HCT116 (cell line): ENCODE data around the gene GRM5. TPM values are rescaled to one million over a fixed set of nuclear protein-coding genes. Genes with fewer than 3 reads are reported as not detected.

Source experiments
- ATAC-seq: fragments of 200-7000 bp; cut with Tn5 transposase; 2 replicates; pipeline ENCODE4 v1.9.1; 2020; ENCODE audit warnings: mild to moderate bottlenecking, moderate library complexity
- BruUV-seq: library from RNA; stranded (reverse); fragments of 400-500 nt; replicated peaks from 2 replicates; lab custom pipeline; 2021; lab: Mats Ljungman, UMichigan
- CTCF ChIA-PET: fragments of 300-600 bp; sonication (Branson Sonifier 250); formaldehyde crosslinking; loops from one replicate; lab custom pipeline; 2021; ENCODE audit warnings: antibody characterized with exemption; lab: Charles Lee
- POLR2A ChIA-PET: fragments of 300-600, 350-600 bp; sonication (Branson Sonifier 250); formaldehyde crosslinking; loops from one replicate; lab custom pipeline; 2021; ENCODE audit warnings: antibody characterized with exemption; lab: Charles Lee
- RAD21 ChIA-PET, 2 experiments: fragments of 300-600 bp; sonication (Branson Sonifier 250); formaldehyde crosslinking; loops; one replicate each; lab custom pipeline; 2023; ENCODE audit warnings: low total read pairs in 2 of 2; ENCODE audit not compliant: uncharacterized antibody in 2 of 2, unreplicated experiment in 2 of 2, low non-redundant PET in 1 of 2; lab: Charles Lee
- DNase-seq: peaks from one replicate; pipeline ENCODE4 v3.0.0-alpha.2; 2010; ENCODE audit warnings: low read depth, low spot score
- H2AFZ ChIP-seq: fragments of 200-600 bp; shearing (Covaris generic), sonication (generic); 2 replicates; pipeline ENCODE4 v1.6.1; 2017; ENCODE audit warnings: low read depth, mixed run types, mixed read lengths, antibody characterized with exemption, low read length; ENCODE audit not compliant: poor library complexity, severe bottlenecking
- H3K27ac ChIP-seq: 2 replicates; pipeline ENCODE4 v1.5.1; 2012; ENCODE audit warnings: low read depth, low read length
- H3K27me3 ChIP-seq: fragments of 200-600 bp; sonication (generic); 2 replicates; pipeline ENCODE4 v1.6.1; 2016; ENCODE audit warnings: mixed run types, low read length, mixed read lengths; ENCODE audit not compliant: insufficient read depth
- H3K36me3 ChIP-seq, 2 experiments: fragments of 200-500 bp in 1 of 2; fragments of 200-600 bp in 1 of 2; sonication (Bioruptor generic) in 1 of 2; sonication (generic) in 1 of 2; 2 replicates each; pipeline versions ENCODE4 v1.5.1 to v1.6.1; 2014 to 2016; ENCODE audit warnings: low read length in 2 of 2, inconsistent platforms in 1 of 2, mixed read lengths in 1 of 2, mixed run types in 1 of 2; ENCODE audit not compliant: insufficient read depth in 2 of 2, control insufficient read depth in 1 of 2
- H3K4me1 ChIP-seq, 2 experiments: fragments of 200-600 bp in 1 of 2; sonication (generic) in 1 of 2; 2 replicates each; pipeline versions ENCODE4 v1.5.1 to v1.6.1; 2012 to 2017; ENCODE audit warnings: low read length in 2 of 2, inconsistent platforms in 1 of 2, mild to moderate bottlenecking in 1 of 2, mixed read lengths in 1 of 2, mixed run types in 1 of 2, moderate library complexity in 1 of 2; ENCODE audit not compliant: insufficient read depth in 2 of 2, control insufficient read depth in 1 of 2
- H3K4me2 ChIP-seq: fragments of 200-600 bp; sonication (generic); 2 replicates; pipeline ENCODE4 v1.6.1; 2017; ENCODE audit warnings: mixed run types, low read length, mixed read lengths
- H3K4me3 ChIP-seq, 2 experiments: fragments of 200-600 bp in 1 of 2; sonication (generic) in 1 of 2; replicated peaks in 1 of 2; 2 replicates each; pipeline ENCODE4 v1.5.1; 2011 to 2016; ENCODE audit warnings: low read length in 2 of 2, control low read depth in 1 of 2, low read depth in 1 of 2, mild to moderate bottlenecking in 1 of 2, mixed read lengths in 1 of 2, mixed run types in 1 of 2
- H3K79me2 ChIP-seq: fragments of 200-600 bp; sonication (generic); 2 replicates; pipeline ENCODE4 v1.6.1; 2017; ENCODE audit warnings: mild to moderate bottlenecking, mixed run types, low read length, moderate library complexity, mixed read lengths; ENCODE audit not compliant: insufficient read depth
- H3K9ac ChIP-seq: fragments of 200-600 bp; sonication (generic); 2 replicates; pipeline ENCODE4 v1.6.1; 2016; ENCODE audit warnings: low read length, mixed read lengths
- H3K9me2 ChIP-seq: fragments of 200-600 bp; sonication (generic), shearing (Covaris generic); 2 replicates; pipeline ENCODE4 v1.6.1; 2017; ENCODE audit warnings: mixed run types, mild to moderate bottlenecking, moderate library complexity; ENCODE audit not compliant: insufficient read depth
- H3K9me3 ChIP-seq, 2 experiments: fragments of 200-500 bp in 1 of 2; fragments of 200-600 bp in 1 of 2; sonication (Bioruptor generic) in 1 of 2; sonication (generic) in 1 of 2; 2 replicates each; pipeline ENCODE4 v1.6.1; 2014 to 2017; ENCODE audit warnings: low read length in 2 of 2, mixed read lengths in 2 of 2, inconsistent platforms in 1 of 2, low read depth in 1 of 2, mild to moderate bottlenecking in 1 of 2, mixed run types in 1 of 2, moderate library complexity in 1 of 2; ENCODE audit not compliant: control insufficient read depth in 1 of 2, insufficient read depth in 1 of 2
- H4K20me1 ChIP-seq: fragments of 200-600 bp; sonication (generic), shearing (Covaris generic); 2 replicates; pipeline ENCODE4 v1.6.1; 2017; ENCODE audit warnings: mixed run types, mild to moderate bottlenecking, moderate library complexity; ENCODE audit not compliant: insufficient read depth
- CBX3 ChIP-seq: IDR thresholded peaks from 2 replicates; pipeline ENCODE4 v1.6.1; 2012; ENCODE audit warnings: low read depth
- CEBPB ChIP-seq: IDR thresholded peaks from 2 replicates; pipeline ENCODE4 v1.6.1; 2012; ENCODE audit warnings: low read depth
- JUND ChIP-seq: IDR thresholded peaks from 2 replicates; pipeline ENCODE4 v1.6.1; 2012
- MAX ChIP-seq: IDR thresholded peaks from 2 replicates; pipeline ENCODE4 v1.6.1; 2012
- REST ChIP-seq: IDR thresholded peaks from 2 replicates; pipeline ENCODE4 v1.6.1; 2012; ENCODE audit warnings: low read depth
- SP1 ChIP-seq: IDR thresholded peaks from 2 replicates; pipeline ENCODE4 v1.6.1; 2012; ENCODE audit warnings: low read depth
- SRF ChIP-seq: IDR thresholded peaks from 2 replicates; pipeline ENCODE4 v1.6.1; 2012; ENCODE audit warnings: low read depth
- ZFX ChIP-seq: fragments of 450-650 bp; IDR thresholded peaks from 2 replicates; pipeline ENCODE4 v1.6.1; 2017
- intact Hi-C: fragments of 100-400 bp; cut with micrococcal nuclease; formaldehyde crosslinking; loops from 2 replicates; pipeline ENCODE4 v1.10.0; 2022
- total RNA-seq: library from RNA; stranded (reverse); gene quantifications from one replicate; pipeline ENCODE4 v1.2.1, GENCODE V29; 2021; ENCODE audit not compliant: unreplicated experiment
- TF ChIP-seq, protein P1 (sequence below): IDR thresholded peaks from 2 replicates; pipeline ENCODE4 v1.6.1; 2011; ENCODE audit warnings: mild to moderate bottlenecking, low read length, moderate library complexity; ENCODE audit not compliant: insufficient replicate concordance; ENCODE audit errors: extremely low read depth

Gene GRM5
- total RNA-seq, 1 experiment from 2014 or later, result not detected

- BruUV-seq, result no TSS peak
- TF ChIP-seq JUND, result no peak
- TF ChIP-seq SRF, result no peak
- TF ChIP-seq REST, result no peak
- TF ChIP-seq, all 23 proteins: peak for 0
- intact Hi-C loops, result no loop called here
- H3K9me3 ChIP-seq, result no peaks in the 10 kb centered on the region
- no peaks in the 10 kb centered on the region for H3K27me3 ChIP-seq
- H3K4me1 ChIP-seq, result no peaks in the 10 kb centered on the region
- ATAC-seq (no peak), DNase-seq (no peak)
- no peaks in the 10 kb centered on the region for H3K36me3 ChIP-seq
- RAD21 ChIA-PET, result no interaction called here
- H3K4me2 ChIP-seq, result no peak overlapping the region
- H3K9me2 ChIP-seq, result no peaks in the 10 kb centered on the region
- no peak overlapping the region for H3K9ac ChIP-seq
- H3K4me3 ChIP-seq, result no peak overlapping the region
- no peak overlapping the region for H3K27ac ChIP-seq
- no peaks in the 10 kb centered on the region for H3K79me2 ChIP-seq
- POLR2A ChIA-PET, result no interaction called here
- H2AFZ ChIP-seq, result no peak overlapping the region
- CTCF ChIA-PET, result no interaction called here
- H4K20me1 ChIP-seq, result no peaks in the 10 kb centered on the region
Measured at GRCh38 chr11:88623531-88623930, 442.3 kb downstream of the GRM5 start.

DNA sequence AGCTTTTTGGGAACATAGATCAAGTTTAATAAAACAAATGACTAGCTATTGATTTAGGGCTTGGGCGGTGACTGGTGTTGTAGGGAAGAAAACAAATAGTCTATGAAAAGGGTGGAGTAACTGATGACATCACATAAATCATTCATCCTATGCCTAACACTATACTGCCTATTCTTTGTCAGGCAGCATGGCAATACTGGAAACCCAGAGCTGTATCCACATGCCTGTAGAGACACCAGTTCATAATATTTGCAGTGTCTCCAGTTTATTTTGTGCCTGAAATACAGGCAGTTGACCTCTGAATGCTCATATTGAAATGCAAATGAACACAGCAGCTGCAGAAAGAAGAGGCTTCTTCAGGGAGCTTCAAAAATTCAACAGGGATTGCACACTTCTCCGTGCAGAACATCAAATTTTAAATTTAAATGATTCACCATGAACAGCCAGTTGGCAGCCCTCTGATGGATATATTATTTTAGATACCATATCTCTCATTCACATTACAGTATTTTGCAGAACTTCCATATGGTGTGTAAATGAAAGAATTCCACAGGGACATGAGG, 445.1 kb downstream of the GRM5 start:
- Histone ChIP-seq H3K9ac (no peak overlapping the region), H4K20me1 (no peaks in the 10 kb centered on the region), H3K27ac (no peak overlapping the region), H3K36me3 (no peaks in the 10 kb centered on the region), H3K9me2 (no peaks in the 10 kb centered on the region), H3K4me2 (no peak overlapping the region), H3K9me3 (no peaks in the 10 kb centered on the region), H3K79me2 (no peaks in the 10 kb centered on the region), H3K27me3 (no peaks in the 10 kb centered on the region), H2AFZ (no peak overlapping the region), H3K4me3 (no peak overlapping the region), H3K4me1 (no peaks in the 10 kb centered on the region)
- ChIA-PET POLR2A (no interaction called here), RAD21 (no interaction called here), CTCF (no interaction called here)
- ATAC-seq (no peak), DNase-seq (no peak)
- TF ChIP-seq CEBPB (no peak), CBX3 (no peak), MAX (no peak), SP1 (no peak), ZFX (no peak)
- TF ChIP-seq, protein P1, sequence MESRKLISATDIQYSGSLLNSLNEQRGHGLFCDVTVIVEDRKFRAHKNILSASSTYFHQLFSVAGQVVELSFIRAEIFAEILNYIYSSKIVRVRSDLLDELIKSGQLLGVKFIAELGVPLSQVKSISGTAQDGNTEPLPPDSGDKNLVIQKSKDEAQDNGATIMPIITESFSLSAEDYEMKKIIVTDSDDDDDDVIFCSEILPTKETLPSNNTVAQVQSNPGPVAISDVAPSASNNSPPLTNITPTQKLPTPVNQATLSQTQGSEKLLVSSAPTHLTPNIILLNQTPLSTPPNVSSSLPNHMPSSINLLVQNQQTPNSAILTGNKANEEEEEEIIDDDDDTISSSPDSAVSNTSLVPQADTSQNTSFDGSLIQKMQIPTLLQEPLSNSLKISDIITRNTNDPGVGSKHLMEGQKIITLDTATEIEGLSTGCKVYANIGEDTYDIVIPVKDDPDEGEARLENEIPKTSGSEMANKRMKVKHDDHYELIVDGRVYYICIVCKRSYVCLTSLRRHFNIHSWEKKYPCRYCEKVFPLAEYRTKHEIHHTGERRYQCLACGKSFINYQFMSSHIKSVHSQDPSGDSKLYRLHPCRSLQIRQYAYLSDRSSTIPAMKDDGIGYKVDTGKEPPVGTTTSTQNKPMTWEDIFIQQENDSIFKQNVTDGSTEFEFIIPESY, result no peak
- intact Hi-C loops, result no loop called here
- BruUV-seq, result no TSS peak
